Kasumi-1 (cell line): ENCODE results near the gene SKA2.
"Not testable (repeated sequence)": the region's sequence is repeated elsewhere in the genome, so short reads cannot be mapped to it uniquely, and the experiment has no call there.

ENCODE experiments used
- DNase-seq, 2 experiments: peaks; one replicate each; lab custom pipeline; 2025; lab: John Stamatoyannopoulos, UW

SKA2 gene

GRCh38 chr17:59097876-59098275 is 57.1 kb downstream of the SKA2 start:
- DNase-seq = no peak

GRCh38 chr17:59094861-59095530 is 60.0 kb downstream of the SKA2 start:
- DNase-seq = no peak

- DNase-seq = no peak
Measured at GRCh38 chr17:59093702-59094231, 61.2 kb downstream of the SKA2 start.

DNA sequence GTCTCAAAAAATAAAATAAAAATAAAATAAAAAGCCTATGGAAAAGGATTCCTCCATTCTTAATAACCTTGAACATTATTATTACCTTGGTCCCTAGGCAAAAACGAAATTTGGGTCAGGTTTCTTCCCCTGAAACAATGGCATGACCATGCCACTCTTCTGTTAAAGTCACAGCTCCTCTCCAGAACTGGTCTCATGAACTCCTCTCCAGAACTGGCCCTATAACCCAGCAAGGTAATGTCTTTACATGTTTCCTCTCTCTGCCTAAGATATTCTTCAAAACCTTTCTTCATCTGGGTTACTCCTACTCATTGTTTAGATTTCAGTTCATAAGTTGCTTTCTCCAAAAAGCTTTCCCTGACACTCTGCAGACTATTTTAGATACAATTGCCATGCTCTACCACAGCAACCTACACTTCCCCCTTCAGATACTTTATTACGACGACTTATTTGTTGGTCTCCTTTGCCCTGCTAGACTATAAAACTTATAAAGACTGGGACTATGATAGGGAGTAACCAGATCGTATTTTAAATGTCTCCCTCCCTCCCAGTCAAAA is 61.8 kb downstream of the SKA2 start:
- DNase-seq = peak; percentile 10 to 33

DNA sequence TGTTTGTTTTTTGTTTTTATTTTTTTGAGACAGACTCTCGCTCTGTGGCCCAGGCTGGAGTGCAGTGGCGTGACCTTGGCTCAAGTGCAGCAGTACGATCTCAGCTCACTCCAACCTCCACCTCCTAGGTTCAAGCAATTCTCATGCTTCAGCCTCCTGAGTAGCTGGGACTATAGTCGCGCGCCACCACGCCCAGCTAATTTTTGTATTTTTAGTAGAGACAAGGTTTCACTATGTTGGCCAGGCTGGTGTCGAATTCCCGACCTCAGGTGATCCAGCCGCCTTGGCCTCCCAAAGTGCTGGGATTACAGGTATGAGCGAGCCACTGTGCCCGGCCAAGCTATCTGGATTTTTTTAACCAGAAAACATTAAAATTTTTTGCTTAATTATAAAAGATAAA is 64.4 kb downstream of the SKA2 start:
- not testable (repeated sequence) for DNase-seq

DNA sequence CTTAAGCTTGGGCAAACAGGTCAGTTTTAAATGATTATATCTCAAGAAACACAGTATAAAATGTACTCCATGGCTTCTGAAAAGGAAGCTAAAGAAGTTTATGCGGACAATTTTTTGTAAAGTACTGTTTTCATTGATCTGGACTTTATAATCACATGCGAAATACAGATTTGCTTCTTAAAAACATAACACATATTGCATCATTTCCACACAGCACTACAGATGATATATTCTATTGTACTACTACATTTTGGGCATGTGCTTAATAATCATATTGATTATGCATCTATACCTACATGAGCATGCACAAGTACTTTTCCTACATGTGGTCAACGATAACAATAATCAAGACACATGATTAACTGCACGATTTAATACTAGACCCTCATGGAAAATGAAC is 70.8 kb downstream of the SKA2 start:
- DNase-seq = no peak

DNA sequence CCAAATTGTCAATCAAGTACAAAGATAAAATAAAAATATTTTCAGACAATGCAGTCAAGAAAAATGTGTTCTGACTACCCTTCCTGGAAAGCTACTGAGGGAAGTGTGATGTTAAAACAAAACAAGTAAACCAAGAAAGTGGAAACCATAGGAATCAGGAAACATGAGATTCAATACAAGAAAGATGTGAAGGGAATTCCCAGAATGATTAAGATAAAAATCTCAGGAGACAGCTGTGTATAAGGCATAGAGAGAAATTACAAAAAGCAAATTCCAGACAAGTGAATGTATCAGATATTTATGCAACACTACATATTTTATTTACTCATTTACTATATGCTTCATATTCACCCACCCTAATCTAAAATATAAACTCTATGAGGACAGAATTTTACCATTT is 80.5 kb downstream of the SKA2 start:
- no peak for DNase-seq

DNA sequence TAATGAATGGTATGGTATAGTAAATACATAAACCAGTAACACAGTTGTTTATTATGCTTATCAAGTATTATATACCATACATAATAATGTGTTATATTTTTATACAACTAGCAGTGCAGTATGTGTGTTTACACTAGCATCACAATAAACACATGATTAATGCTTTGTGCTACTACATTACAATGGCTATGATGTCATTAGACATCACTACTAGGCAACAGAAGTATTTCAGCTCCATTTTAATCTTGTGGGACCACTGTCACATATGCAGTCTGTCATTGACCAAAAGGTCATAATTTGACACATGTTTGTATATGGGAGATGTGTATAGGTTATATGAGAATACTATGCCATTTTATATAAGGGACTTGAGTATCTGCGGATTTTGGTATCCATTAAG is 81.0 kb downstream of the SKA2 start:
- no peak for DNase-seq

DNA sequence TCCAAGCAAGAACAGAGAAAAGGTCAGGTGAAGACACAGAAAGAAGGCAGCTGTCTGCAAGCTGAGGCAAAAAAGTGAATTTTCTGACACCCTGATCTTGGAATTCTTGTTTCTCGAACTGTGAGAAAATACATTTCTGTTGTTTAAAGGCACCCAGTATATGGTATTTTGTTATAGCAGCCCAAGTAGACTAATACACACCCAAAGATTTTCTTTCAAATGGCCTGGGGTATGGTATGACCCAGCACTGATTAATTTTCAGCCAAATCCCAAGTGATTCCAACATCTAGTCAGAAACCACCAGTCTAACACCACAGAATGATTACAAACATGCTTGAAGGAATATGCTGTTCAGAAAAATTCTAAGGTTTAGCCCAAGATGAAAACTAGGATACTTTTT is 85.1 kb downstream of the SKA2 start:
- DNase-seq = no peak

DNA sequence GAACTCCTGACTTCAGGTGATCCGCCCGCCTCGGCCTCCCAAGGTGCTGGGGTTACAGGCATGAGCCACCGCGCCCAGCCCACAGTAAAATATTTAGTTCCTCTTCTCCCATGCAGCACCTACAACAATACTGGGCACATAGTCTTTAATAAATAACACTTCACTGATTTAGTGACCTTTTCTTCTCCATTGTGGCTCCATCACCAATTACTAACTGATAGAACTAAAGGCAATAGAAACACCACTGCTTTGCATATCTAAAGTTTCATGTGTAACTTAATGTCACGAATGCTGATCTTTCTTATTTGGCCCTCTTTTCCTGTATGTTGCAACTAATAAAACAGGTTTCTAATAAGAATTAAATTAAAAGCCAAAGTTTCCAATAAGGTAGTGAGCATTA is 87.2 kb downstream of the SKA2 start:
- no peak for DNase-seq

DNA sequence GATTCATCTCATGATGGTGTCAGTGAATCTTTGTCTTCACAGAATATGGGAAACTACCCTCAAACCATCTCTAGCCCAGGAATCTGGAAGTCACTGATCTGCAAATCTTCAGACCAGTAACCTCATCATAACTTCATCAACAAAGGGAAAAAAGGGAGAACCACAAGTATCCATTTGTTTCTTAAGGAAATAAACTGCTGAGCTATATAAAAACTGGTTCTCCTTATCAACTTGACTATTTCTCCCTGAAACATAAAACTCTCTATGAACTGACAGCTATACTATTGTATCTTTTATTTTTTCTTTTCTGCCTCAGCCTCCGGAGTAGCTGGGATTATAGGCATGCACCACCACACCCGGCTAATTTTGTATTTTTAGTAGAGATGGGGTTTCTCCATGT is 87.6 kb downstream of the SKA2 start:
- DNase-seq = no peak

GRCh38 chr17:59062509-59062908 is 92.5 kb downstream of the SKA2 start:
- DNase-seq = no peak
